Fibroblast of lung (primary cell): ENCODE data around the gene DNAH1. TPM values are rescaled to one million over a fixed set of nuclear protein-coding genes. Genes with fewer than 3 reads are reported as not detected.

Experiments
- DNase-seq, 2 donors: peaks; one replicate each; pipeline versions ENCODE4 v3.0.0 to v3.0.0-alpha.2; 2010; ENCODE audit warnings: low read depth in 2 of 2
- H2AFZ ChIP-seq: 2 replicates; pipeline ENCODE4 v1.5.1; 2012; ENCODE audit warnings: low read length, control low read depth, inconsistent platforms
- H3K27ac ChIP-seq: 2 replicates; pipeline ENCODE4 v1.5.1; 2011; ENCODE audit warnings: low read length, control low read depth; ENCODE audit not compliant: insufficient read depth
- H3K27me3 ChIP-seq: 2 replicates; pipeline ENCODE4 v1.5.1; 2011; ENCODE audit warnings: mild to moderate bottlenecking, low read length; ENCODE audit not compliant: control insufficient read depth, insufficient read depth
- H3K36me3 ChIP-seq: 2 replicates; pipeline ENCODE4 v1.5.1; 2011; ENCODE audit warnings: low read length; ENCODE audit not compliant: control insufficient read depth, insufficient read depth
- H3K4me1 ChIP-seq: 2 replicates; pipeline ENCODE4 v1.5.1; 2011; ENCODE audit warnings: low read length; ENCODE audit not compliant: control insufficient read depth, insufficient read depth; ENCODE audit errors: extremely low read depth
- H3K4me2 ChIP-seq: 2 replicates; pipeline ENCODE4 v1.5.1; 2011; ENCODE audit warnings: low read length, control low read depth; ENCODE audit not compliant: insufficient read depth; ENCODE audit errors: extremely low read depth
- H3K4me3 ChIP-seq, 4 experiments: fragments of 200-600 bp in 1 of 4; sonication (generic) in 1 of 4; replicated peaks in 1 of 4; 2 replicates each; pipeline ENCODE4 v1.5.1; 2011 to 2016; ENCODE audit warnings: low read length in 4 of 4, low read depth in 3 of 4, mild to moderate bottlenecking in 3 of 4, control low read depth in 2 of 4, inconsistent platforms in 1 of 4, mixed read lengths in 1 of 4; ENCODE audit not compliant: insufficient read depth in 1 of 4; ENCODE audit errors: control extremely low read depth in 1 of 4
- H3K79me2 ChIP-seq: 2 replicates; pipeline ENCODE4 v1.5.1; 2012; ENCODE audit warnings: mild to moderate bottlenecking, low read length, inconsistent platforms; ENCODE audit not compliant: control insufficient read depth, insufficient read depth
- H3K9ac ChIP-seq: 2 replicates; pipeline ENCODE4 v1.5.1; 2011; ENCODE audit warnings: mild to moderate bottlenecking, low read length, control low read depth; ENCODE audit not compliant: insufficient read depth
- H3K9me3 ChIP-seq: 2 replicates; pipeline ENCODE4 v1.5.1; 2012; ENCODE audit warnings: low read depth, low read length; ENCODE audit not compliant: control insufficient read depth, insufficient read depth
- H4K20me1 ChIP-seq: 2 replicates; pipeline ENCODE4 v1.5.1; 2011; ENCODE audit warnings: low read length; ENCODE audit not compliant: control insufficient read depth, insufficient read depth; ENCODE audit errors: extremely low read depth
- EZH2 ChIP-seq: IDR thresholded peaks from 2 replicates; pipeline ENCODE4 v1.5.1; 2012; ENCODE audit warnings: low read length, control low read depth, mild to moderate bottlenecking; ENCODE audit errors: missing control alignments
- polyA plus RNA-seq, 2 donors: library from polyadenylated mRNA; depleted of rRNA in 1 of 2; stranded (reverse) in 1 of 2; unstranded in 1 of 2; fragments of >200 nt; gene quantifications; 2 replicates each; pipeline ENCODE4 v1.2.1, GENCODE V29; 2011 to 2012; ENCODE audit warnings: missing spikeins in 1 of 2
- total RNA-seq: library from RNA; depleted of rRNA; stranded (reverse); fragments of >200 nt; gene quantifications from 2 replicates; pipeline ENCODE4 v1.2.1, GENCODE V29; 2014
- TF ChIP-seq, protein P1 (sequence below), 2 donors: IDR thresholded peaks in 1 of 2; conservative IDR thresholded peaks in 1 of 2; 1 replicate in 1 of 2; 2 replicates in 1 of 2; pipeline ENCODE4 v1.5.1; 2011 to 2012; ENCODE audit warnings: low read length in 2 of 2, control low read depth in 1 of 2, inconsistent platforms in 1 of 2, low read depth in 1 of 2, mild to moderate bottlenecking in 1 of 2

The DNAH1 gene
- total and polyA plus RNA-seq, 2 donors (not counting 1 experiment from before 2014, with no cell fraction given), result 1.9 to 3.0 TPM

DNA sequence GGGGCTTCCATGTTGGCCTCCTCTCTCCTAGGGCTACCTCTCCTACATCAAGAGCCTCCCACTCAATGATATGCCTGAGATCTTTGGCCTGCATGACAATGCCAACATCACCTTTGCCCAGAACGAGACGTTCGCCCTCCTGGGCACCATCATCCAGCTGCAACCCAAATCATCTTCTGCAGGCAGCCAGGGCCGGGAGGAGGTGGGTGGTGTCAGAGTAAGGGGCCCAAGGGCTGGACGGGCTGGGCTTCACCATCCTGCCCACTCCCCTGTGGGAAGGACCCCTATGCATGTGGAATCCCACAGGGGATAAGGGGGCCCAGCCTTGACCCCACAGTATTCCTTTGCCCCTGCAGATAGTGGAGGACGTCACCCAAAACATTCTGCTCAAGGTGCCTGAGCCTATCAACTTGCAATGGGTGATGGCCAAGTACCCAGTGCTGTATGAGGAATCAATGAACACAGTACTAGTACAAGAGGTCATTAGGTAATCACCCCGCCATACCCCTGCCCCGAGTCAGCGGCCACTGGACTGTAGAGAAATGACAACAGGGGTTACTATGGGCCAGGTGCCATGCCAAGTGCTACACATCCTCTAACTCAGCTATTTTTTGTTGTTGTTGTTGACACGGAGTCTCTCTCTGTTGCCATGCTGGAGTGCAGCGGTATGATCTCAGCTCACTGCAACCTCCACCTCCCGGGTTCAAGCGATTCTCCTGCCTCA lies 81.7 kb downstream of the DNAH1 start:
- Histone ChIP-seq H3K27me3 (peaks cover 4% of the 10 kb centered on the region), H3K9ac (no peak overlapping the region), H3K9me3 (no peaks in the 10 kb centered on the region), H3K79me2 (no peaks in the 10 kb centered on the region), H2AFZ (no peak overlapping the region), H3K36me3 (peaks cover 9% of the 10 kb centered on the region), H4K20me1 (no peaks in the 10 kb centered on the region), H3K4me3 (no peak overlapping the region), H3K4me2 (no peak overlapping the region), H3K4me1 (no peaks in the 10 kb centered on the region), H3K27ac (no peak overlapping the region)
- no peak for DNase-seq
- TF ChIP-seq, protein P1, sequence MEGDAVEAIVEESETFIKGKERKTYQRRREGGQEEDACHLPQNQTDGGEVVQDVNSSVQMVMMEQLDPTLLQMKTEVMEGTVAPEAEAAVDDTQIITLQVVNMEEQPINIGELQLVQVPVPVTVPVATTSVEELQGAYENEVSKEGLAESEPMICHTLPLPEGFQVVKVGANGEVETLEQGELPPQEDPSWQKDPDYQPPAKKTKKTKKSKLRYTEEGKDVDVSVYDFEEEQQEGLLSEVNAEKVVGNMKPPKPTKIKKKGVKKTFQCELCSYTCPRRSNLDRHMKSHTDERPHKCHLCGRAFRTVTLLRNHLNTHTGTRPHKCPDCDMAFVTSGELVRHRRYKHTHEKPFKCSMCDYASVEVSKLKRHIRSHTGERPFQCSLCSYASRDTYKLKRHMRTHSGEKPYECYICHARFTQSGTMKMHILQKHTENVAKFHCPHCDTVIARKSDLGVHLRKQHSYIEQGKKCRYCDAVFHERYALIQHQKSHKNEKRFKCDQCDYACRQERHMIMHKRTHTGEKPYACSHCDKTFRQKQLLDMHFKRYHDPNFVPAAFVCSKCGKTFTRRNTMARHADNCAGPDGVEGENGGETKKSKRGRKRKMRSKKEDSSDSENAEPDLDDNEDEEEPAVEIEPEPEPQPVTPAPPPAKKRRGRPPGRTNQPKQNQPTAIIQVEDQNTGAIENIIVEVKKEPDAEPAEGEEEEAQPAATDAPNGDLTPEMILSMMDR (conservative IDR thresholded peaks at IDR 0.05 in 1 of 2, IDR thresholded peaks at IDR 0.05 in 1 of 2; ENCODE audit: low read depth in 1 of 2, low read length in 2 of 2), result no peak
- TF ChIP-seq EZH2, result no peak

DNA sequence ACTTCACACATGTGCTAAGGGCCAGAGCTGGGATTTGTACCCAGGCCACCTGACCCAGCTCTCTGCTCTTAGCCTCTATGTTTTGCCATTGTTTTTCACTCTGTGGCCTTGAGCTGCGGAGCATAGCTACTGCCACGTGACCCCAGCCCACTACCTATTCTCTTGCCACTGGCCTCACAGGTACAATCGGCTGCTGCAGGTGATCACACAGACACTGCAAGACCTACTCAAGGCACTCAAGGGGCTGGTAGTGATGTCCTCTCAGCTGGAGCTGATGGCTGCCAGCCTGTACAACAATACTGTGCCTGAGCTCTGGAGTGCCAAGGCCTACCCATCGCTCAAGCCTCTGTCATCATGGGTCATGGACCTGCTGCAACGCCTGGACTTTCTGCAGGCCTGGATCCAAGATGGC lies 82.6 kb downstream of the DNAH1 start:
- H3K9me3 ChIP-seq, result no peaks in the 10 kb centered on the region
- no peak overlapping the region for H3K4me3 ChIP-seq
- H2AFZ ChIP-seq, result no peak overlapping the region
- DNase-seq, result no peak
- H3K79me2 ChIP-seq, result no peaks in the 10 kb centered on the region
- no peak overlapping the region for H3K4me2 ChIP-seq
- TF ChIP-seq, protein P1 (conservative IDR thresholded peaks at IDR 0.05 in 1 of 2, IDR thresholded peaks at IDR 0.05 in 1 of 2; ENCODE audit: low read depth in 1 of 2, low read length in 2 of 2), result no peak
- TF ChIP-seq EZH2, result no peak
- H3K27ac ChIP-seq, result no peak overlapping the region
- H3K4me1 ChIP-seq, result no peaks in the 10 kb centered on the region
- H3K36me3 ChIP-seq, result peaks cover 16% of the 10 kb centered on the region
- peaks cover 4% of the 10 kb centered on the region for H3K27me3 ChIP-seq
- H3K9ac ChIP-seq, result no peak overlapping the region
- no peaks in the 10 kb centered on the region for H4K20me1 ChIP-seq

DNA sequence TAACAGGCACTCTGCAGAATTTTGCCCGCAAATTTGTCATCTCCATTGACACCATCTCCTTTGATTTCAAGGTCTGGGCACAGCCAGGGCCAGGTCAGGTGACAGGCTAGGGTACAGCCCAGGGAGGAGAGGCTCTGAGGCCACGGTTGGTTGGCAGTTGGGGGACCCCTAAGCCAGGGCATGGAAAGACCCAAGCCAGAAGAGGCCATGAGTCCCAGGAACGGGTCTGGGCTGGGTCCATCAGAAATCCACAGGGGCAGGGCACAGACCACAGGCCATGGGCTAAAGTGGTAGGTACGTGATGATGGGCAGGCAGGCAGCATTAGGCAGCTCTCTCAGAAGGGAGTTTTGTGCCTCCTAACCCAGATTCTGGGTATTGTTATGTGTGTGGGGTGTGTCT lies 83.0 kb downstream of the DNAH1 start:
- TF ChIP-seq, protein P1 (conservative IDR thresholded peaks at IDR 0.05 in 1 of 2, IDR thresholded peaks at IDR 0.05 in 1 of 2; ENCODE audit: low read depth in 1 of 2, low read length in 2 of 2), result no peak
- no peak for TF ChIP-seq EZH2
- H3K4me2 ChIP-seq, result no peak overlapping the region
- H3K4me3 ChIP-seq, result no peak overlapping the region
- H3K36me3 ChIP-seq, result peaks cover 19% of the 10 kb centered on the region
- DNase-seq, result no peak
- H2AFZ ChIP-seq, result no peak overlapping the region
- no peaks in the 10 kb centered on the region for H4K20me1 ChIP-seq
- no peaks in the 10 kb centered on the region for H3K9me3 ChIP-seq
- H3K4me1 ChIP-seq, result no peaks in the 10 kb centered on the region
- no peaks in the 10 kb centered on the region for H3K79me2 ChIP-seq
- H3K27me3 ChIP-seq, result peaks cover 4% of the 10 kb centered on the region
- no peak overlapping the region for H3K9ac ChIP-seq
- H3K27ac ChIP-seq, result no peak overlapping the region
